ENCODE measurements around the gene SUV39H1. TPM values are rescaled to one million over a fixed set of nuclear protein-coding genes. Genes with fewer than 3 reads are reported as not detected.
"Not testable (repeated sequence)": the region's sequence is repeated elsewhere in the genome, so short reads cannot be mapped to it uniquely, and the experiment has no call there.

The SUV39H1 gene
- total RNA-seq, result 10 to 100 TPM in 1 of 4 donors, 1 to 10 TPM in 3; 5.9 to 15.1 (median 8.7) TPM

DNA sequence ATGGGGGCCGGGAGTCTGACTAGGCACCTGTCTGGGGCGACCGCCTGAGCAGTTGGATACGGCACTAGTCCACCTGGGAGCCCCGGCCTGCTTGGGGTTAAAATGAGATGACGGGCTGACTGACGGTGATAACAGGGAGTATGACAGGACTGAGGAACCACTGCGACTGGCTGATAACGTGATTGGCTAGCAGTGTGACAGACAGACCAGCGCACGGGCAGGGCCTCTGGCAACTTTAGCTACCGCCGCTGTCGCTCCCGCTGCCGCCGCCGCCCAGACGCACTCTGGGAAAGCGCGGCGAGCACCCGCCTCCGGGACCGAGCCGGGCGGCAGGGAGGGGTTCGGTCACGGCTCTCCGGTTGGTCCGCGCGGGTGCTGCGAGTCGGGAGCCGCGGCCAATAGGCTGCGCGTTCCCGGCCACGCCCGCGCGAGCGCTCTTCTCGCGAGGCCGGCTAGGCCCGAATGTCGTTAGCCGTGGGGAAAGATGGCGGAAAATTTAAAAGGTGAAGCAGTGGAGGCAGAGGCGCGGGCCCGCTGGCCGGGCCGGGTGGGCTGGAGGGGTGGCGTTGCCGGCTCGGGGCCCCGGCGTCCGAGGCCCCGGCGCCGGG lies at the start of gene SUV39H1:
Gene SUV39H1, plus strand, starts transcription at position 434 of the 608 bp plus-strand sequence. Its CDS starts 51 bp downstream, at position 485.
- TF ChIP-seq POLR2AphosphoS5 (IDR thresholded peaks at IDR 0.05) (peak in 1 of 3 donors; percentile 76), POLR2A (IDR thresholded peaks at IDR 0.05) (peak in 1 of 2 donors; percentile 42)
- TF ChIP-seq, protein P1, sequence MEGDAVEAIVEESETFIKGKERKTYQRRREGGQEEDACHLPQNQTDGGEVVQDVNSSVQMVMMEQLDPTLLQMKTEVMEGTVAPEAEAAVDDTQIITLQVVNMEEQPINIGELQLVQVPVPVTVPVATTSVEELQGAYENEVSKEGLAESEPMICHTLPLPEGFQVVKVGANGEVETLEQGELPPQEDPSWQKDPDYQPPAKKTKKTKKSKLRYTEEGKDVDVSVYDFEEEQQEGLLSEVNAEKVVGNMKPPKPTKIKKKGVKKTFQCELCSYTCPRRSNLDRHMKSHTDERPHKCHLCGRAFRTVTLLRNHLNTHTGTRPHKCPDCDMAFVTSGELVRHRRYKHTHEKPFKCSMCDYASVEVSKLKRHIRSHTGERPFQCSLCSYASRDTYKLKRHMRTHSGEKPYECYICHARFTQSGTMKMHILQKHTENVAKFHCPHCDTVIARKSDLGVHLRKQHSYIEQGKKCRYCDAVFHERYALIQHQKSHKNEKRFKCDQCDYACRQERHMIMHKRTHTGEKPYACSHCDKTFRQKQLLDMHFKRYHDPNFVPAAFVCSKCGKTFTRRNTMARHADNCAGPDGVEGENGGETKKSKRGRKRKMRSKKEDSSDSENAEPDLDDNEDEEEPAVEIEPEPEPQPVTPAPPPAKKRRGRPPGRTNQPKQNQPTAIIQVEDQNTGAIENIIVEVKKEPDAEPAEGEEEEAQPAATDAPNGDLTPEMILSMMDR (IDR thresholded peaks at IDR 0.05), result no peak
- no peaks in the 10 kb centered on the region for H3K9me3 ChIP-seq
- H3K27me3 ChIP-seq, result no peaks in the 10 kb centered on the region
- WGBS, result 41% methylated on average over 58 of the region's 66 CpGs
- peak within 1 kb of the TSS; percentile 78 for H3K4me3 ChIP-seq
- peaks cover 14% of the 10 kb centered on the region for H3K36me3 ChIP-seq
- DNase-seq (ENCODE audit: low spot score in 2 of 2), result peak; percentile 89
- H3K4me1 ChIP-seq, result peaks cover 22% of the 10 kb centered on the region
- H3K27ac ChIP-seq, result peak within 1 kb of the TSS; percentile 82

DNA sequence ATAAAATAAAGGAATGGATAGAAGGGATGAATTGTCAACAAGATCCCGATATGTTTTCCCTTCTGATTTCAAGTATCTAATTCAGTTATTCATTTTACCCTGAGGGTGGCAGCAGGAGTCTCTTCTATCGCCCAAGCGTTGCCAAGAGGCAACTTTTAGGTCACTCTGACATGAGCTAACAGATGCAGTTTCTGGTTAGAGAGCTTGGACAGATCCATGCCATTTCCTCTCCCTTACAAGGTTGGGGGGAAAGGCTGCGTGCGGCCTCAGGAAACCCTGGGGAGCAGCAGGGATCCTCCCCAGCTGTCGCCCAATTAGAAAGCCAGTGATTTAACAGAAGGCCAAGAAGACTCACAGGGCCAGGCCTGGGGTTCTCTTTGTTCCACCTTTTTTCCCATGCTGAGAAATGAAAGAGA lies 48.2 kb upstream of the SUV39H1 start:
- H3K4me3 ChIP-seq, result no peak overlapping the region
- 42% methylated on average over 6 of the region's 6 CpGs for WGBS

GRCh38 chrX:48649102-48649501 lies 47.4 kb upstream of the SUV39H1 start:
- H3K27me3 ChIP-seq, result no peaks in the 10 kb centered on the region
- H3K36me3 ChIP-seq, result no peaks in the 10 kb centered on the region
- no peak for TF ChIP-seq EP300 (IDR thresholded peaks at IDR 0.05)
- no peak for TF ChIP-seq POLR2AphosphoS5 (IDR thresholded peaks at IDR 0.05)
- no peak for TF ChIP-seq POLR2A (IDR thresholded peaks at IDR 0.05)
- TF ChIP-seq, protein P1 (IDR thresholded peaks at IDR 0.05), result no peak
- no peak for DNase-seq (ENCODE audit: low spot score in 2 of 2)
- H3K4me1 ChIP-seq, result no peaks in the 10 kb centered on the region
- 75% methylated on average over 3 of the region's 3 CpGs for WGBS
- no peak overlapping the region for H3K4me3 ChIP-seq
- H3K27ac ChIP-seq, result no peak overlapping the region
- H3K9me3 ChIP-seq, result no peaks in the 10 kb centered on the region

More for the DNA sequence above, 48.2 kb upstream of the SUV39H1 start:
- TF ChIP-seq EP300 (IDR thresholded peaks at IDR 0.05), result no peak
- TF ChIP-seq POLR2AphosphoS5 (IDR thresholded peaks at IDR 0.05), result no peak
- no peak for TF ChIP-seq POLR2A (IDR thresholded peaks at IDR 0.05)
- TF ChIP-seq, protein P1 (IDR thresholded peaks at IDR 0.05), result no peak
- Histone ChIP-seq H3K9me3 (no peaks in the 10 kb centered on the region), H3K27me3 (no peaks in the 10 kb centered on the region), H3K4me1 (no peaks in the 10 kb centered on the region), H3K36me3 (no peaks in the 10 kb centered on the region), H3K27ac (no peak overlapping the region)
- DNase-seq (ENCODE audit: low spot score in 2 of 2), result no peak

GRCh38 chrX:48652055-48652579 lies 44.4 kb upstream of the SUV39H1 start:
- H3K27me3 ChIP-seq; H3K27ac ChIP-seq; H3K9me3 ChIP-seq; H3K36me3 ChIP-seq; H3K4me3 ChIP-seq; H3K4me1 ChIP-seq; DNase-seq (ENCODE audit: low spot score in 2 of 2): not testable (repeated sequence)
- 74% methylated on average over 5 of the region's 5 CpGs for WGBS

GRCh38 chrX:48654746-48655145 lies 41.8 kb upstream of the SUV39H1 start:
- not testable (repeated sequence) for H3K9me3 ChIP-seq; H3K4me3 ChIP-seq; H3K4me1 ChIP-seq; H3K27ac ChIP-seq; DNase-seq (ENCODE audit: low spot score in 2 of 2); H3K27me3 ChIP-seq; H3K36me3 ChIP-seq
- 71% methylated on average over 19 of the region's 19 CpGs for WGBS

DNA sequence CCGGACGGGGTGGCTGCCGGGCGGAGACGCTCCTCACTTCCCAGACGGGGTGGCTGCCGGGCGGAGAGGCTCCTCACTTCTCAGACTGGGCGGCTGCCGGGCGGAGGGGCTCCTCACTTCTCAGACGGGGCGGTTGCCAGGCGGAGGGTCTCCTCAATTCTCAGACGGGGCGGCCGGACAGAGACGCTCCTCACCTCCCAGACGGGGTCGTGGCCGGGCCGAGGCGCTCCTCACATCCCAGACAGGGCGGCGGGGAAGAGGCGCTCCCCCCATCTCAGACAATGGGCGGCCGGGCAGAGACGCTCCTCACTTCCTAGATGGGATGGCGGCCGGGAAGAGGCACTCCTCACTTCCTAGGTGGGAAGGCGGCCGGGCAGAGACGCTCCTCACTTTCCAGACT lies 36.8 kb upstream of the SUV39H1 start:
- not testable (repeated sequence) for H3K27ac ChIP-seq; H3K27me3 ChIP-seq; H3K4me3 ChIP-seq; H3K9me3 ChIP-seq; H3K4me1 ChIP-seq; H3K36me3 ChIP-seq; DNase-seq (ENCODE audit: low spot score in 2 of 2)
- WGBS, result 95% methylated on average over 7 of the region's 34 CpGs

GRCh38 chrX:48663241-48663640 lies 33.3 kb upstream of the SUV39H1 start:
- no peak for DNase-seq (ENCODE audit: low spot score in 2 of 2)
- Histone ChIP-seq H3K36me3 (no peaks in the 10 kb centered on the region), H3K27me3 (no peaks in the 10 kb centered on the region), H3K4me3 (no peak overlapping the region), H3K9me3 (no peaks in the 10 kb centered on the region), H3K27ac (no peak overlapping the region), H3K4me1 (no peaks in the 10 kb centered on the region)
- WGBS, result 87% methylated on average over 1 of the region's 1 CpG
- TF ChIP-seq EP300 (IDR thresholded peaks at IDR 0.05), result no peak
- TF ChIP-seq POLR2AphosphoS5 (IDR thresholded peaks at IDR 0.05), result no peak
- no peak for TF ChIP-seq POLR2A (IDR thresholded peaks at IDR 0.05)
- TF ChIP-seq, protein P1 (IDR thresholded peaks at IDR 0.05), result no peak

Data from suprapubic skin (tissue), 4 donors.